ENCODE results near the gene HLA-F. TPM values are rescaled to one million over a fixed set of nuclear protein-coding genes. Genes with fewer than 3 reads are reported as not detected.
A peak's percentile ranks its signal among the peaks of the same experiment; 100 is the strongest.

HLA-F gene
- total RNA-seq, 1 donor from 2014 or later = 176 TPM

DNA sequence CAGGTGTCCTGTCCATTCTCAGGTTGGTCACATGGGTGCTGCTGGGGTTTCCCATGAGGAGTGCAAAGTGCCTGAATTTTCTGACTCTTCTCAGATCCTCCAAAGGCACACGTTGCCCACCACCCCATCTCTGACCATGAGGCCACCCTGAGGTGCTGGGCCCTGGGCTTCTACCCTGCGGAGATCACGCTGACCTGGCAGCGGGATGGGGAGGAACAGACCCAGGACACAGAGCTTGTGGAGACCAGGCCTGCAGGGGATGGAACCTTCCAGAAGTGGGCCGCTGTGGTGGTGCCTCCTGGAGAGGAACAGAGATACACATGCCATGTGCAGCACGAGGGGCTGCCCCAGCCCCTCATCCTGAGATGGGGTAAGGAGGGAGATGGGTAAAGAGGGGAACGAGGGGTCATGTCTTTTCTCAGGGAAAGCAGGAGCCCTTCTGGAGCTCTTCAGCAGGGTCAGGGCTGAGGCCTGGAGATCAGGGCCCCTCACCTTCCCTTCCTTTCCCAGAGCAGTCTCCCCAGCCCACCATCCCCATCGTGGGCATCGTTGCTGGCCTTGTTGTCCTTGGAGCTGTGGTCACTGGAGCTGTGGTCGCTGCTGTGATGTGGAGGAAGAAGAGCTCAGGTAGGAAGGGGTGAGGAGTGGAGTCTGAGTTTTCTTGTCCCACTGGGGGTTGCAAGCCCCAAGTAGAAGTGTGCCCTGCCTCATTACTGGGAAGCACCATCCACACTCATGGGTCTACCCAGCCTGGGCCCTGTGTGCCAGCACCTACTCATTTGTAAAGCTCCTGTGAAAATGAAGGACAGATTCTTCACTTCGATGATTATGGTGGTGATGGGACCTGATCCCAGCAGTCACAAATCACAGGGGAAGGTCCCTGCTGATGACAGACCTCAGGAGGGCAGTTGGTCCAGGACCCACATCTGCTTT is 2.0 kb downstream of the HLA-F start:
- Histone ChIP-seq H3K9me3 (no peaks in the 10 kb centered on the region), H3K4me3 (peak overlapping the region; percentile 80), H3K27me3 (ENCODE audit: low read depth) (no peaks in the 10 kb centered on the region), H3K36me3 (peaks cover 44% of the 10 kb centered on the region), H3K4me1 (peaks cover 29% of the 10 kb centered on the region), H3K27ac (no peak overlapping the region)
- TF ChIP-seq, protein P1, sequence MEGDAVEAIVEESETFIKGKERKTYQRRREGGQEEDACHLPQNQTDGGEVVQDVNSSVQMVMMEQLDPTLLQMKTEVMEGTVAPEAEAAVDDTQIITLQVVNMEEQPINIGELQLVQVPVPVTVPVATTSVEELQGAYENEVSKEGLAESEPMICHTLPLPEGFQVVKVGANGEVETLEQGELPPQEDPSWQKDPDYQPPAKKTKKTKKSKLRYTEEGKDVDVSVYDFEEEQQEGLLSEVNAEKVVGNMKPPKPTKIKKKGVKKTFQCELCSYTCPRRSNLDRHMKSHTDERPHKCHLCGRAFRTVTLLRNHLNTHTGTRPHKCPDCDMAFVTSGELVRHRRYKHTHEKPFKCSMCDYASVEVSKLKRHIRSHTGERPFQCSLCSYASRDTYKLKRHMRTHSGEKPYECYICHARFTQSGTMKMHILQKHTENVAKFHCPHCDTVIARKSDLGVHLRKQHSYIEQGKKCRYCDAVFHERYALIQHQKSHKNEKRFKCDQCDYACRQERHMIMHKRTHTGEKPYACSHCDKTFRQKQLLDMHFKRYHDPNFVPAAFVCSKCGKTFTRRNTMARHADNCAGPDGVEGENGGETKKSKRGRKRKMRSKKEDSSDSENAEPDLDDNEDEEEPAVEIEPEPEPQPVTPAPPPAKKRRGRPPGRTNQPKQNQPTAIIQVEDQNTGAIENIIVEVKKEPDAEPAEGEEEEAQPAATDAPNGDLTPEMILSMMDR (IDR thresholded peaks at IDR 0.05) = no peak
- intact Hi-C loops (cut with DNase I) = no loop called here
- ATAC-seq (no peak), DNase-seq (no peak)

DNA sequence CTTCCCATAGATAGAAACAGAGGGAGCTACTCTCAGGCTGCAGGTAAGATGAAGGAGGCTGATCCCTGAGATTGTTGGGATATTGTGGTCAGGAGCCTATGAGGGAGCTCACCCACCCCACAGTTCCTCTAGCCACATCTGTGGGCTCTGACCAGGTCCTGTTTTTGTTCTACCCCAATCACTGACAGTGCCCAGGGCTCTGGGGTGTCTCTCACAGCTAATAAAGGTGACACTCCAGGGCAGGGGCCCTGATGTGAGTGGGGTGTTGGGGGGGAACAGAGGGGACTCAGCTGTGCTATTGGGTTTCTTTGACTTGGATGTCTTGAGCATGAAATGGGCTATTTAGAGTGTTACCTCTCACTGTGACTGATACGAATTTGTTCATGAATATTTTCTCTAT is 2.8 kb downstream of the HLA-F start:
- intact Hi-C loops (cut with DNase I) = no loop called here
- no peaks in the 10 kb centered on the region for H3K27me3 ChIP-seq (ENCODE audit: low read depth)
- TF ChIP-seq, protein P1 (IDR thresholded peaks at IDR 0.05) = no peak
- DNase-seq = no peak
- H3K4me3 ChIP-seq = peak overlapping the region; percentile 80
- H3K27ac ChIP-seq = no peak overlapping the region
- ATAC-seq = no peak
- no peaks in the 10 kb centered on the region for H3K9me3 ChIP-seq
- peaks cover 44% of the 10 kb centered on the region for H3K36me3 ChIP-seq
- H3K4me1 ChIP-seq = peaks cover 29% of the 10 kb centered on the region

DNA sequence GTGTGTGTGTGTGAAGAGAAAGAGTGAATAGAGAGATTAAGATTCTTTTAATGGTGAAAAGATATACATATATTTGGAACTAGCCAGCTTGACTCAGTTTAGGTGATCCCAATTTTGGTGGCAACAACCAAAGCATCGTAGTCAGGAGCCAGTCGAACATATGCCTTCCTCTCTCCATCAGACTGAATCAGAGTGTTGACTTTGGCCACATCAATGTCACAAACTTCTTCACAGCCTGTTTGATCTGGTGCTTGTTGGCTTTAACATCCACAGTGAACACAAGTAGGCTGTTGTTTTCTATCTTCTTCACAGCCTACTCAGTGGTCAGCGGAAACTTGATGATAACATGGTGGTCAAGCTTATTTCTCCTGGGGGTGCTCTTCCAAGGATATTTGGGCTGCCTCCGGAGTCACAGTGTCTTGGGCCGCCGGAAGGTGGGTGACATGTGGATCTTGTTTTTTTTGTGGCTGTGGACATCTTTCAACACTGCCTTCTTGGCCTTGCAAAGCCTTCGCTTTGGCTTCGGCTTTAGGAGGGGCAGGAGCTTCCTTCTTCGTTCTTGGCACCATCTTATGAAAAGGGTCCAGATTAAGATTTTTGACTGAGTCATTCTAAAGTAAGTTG is 3.4 kb downstream of the HLA-F start:
- Histone ChIP-seq H3K9me3 (no peaks in the 10 kb centered on the region), H3K4me1 (peaks cover 29% of the 10 kb centered on the region), H3K4me3 (no peak overlapping the region), H3K27me3 (ENCODE audit: low read depth) (no peaks in the 10 kb centered on the region), H3K36me3 (peaks cover 44% of the 10 kb centered on the region), H3K27ac (no peak overlapping the region)
- DNase-seq = no peak
- ATAC-seq = no peak
- intact Hi-C loops (cut with DNase I) = no loop called here
- TF ChIP-seq, protein P1 (IDR thresholded peaks at IDR 0.05) = no peak

DNA sequence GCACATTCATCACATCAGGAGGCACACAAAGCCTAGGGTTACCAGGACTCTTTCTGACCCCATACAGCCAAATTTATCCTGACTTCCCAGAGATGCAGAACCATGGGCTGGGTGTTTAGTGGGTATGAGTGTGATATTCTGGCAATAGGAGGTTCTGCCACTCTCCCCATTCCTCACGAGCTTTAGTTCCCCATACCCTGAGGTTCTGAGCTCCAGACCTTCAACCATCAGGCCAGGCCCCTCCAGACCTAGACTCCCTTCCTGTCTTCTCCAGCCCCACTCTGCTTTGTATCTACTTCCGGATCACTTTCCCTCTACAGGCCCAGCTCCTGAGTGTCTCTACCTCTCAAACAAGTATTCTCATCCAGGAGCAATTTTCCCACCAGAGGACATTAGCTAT is 4.4 kb downstream of the HLA-F start:
- TF ChIP-seq, protein P1 (IDR thresholded peaks at IDR 0.05) = no peak
- no peak for DNase-seq
- intact Hi-C loops (cut with DNase I) = no loop called here
- no peak for ATAC-seq
- H3K27ac ChIP-seq = no peak overlapping the region
- peaks cover 29% of the 10 kb centered on the region for H3K4me1 ChIP-seq
- peaks cover 44% of the 10 kb centered on the region for H3K36me3 ChIP-seq
- no peaks in the 10 kb centered on the region for H3K27me3 ChIP-seq (ENCODE audit: low read depth)
- no peaks in the 10 kb centered on the region for H3K9me3 ChIP-seq
- no peak overlapping the region for H3K4me3 ChIP-seq

DNA sequence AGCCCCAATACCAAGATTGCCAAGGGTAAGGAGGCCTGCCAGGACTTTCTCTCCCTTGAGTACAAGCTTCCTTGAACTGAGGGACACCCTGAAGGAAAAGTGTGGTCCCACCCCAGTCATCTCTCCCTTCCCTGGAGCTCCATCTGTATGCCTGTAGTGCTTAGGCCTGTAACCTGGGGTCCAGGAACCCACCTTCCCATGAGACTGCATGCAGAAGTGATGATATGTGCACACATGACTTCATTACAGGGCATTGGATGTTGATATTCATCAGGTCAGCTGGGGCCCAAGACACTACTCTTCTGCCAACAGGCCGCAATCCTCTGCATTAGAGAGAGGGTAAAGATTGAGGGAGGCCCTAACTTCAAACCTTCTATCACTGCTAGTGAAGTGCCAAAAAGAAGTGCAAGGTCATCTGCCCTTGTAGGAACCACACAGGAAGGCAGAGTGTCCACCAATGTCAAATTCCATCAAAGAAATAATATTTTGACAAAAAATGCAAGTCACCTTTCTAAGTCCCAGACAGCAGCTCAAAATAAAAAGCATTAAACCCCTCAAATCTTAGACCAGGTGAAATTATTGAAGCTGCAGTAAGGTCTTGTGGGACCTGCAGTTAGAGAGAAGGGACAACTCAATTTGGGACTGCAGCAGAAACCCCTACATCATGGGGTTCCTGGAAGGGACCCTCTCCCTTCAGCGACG is 5.1 kb downstream of the HLA-F start:
- H3K27me3 ChIP-seq (ENCODE audit: low read depth) = no peaks in the 10 kb centered on the region
- no peak overlapping the region for H3K4me3 ChIP-seq
- intact Hi-C loops (cut with DNase I) = no loop called here
- peaks cover 44% of the 10 kb centered on the region for H3K36me3 ChIP-seq
- no peaks in the 10 kb centered on the region for H3K9me3 ChIP-seq
- ATAC-seq (no peak), DNase-seq (no peak)
- TF ChIP-seq, protein P1 (IDR thresholded peaks at IDR 0.05) = no peak
- H3K27ac ChIP-seq = no peak overlapping the region
- peaks cover 29% of the 10 kb centered on the region for H3K4me1 ChIP-seq
